OCI-LY3 (cell line): ENCODE results near the gene HTR2A.

Experiments used
- H2AFZ ChIP-seq: fragments of 200-600, 300-600 bp; shearing (Covaris generic); 2 replicates; pipeline ENCODE4 v1.6.0; 2014; ENCODE audit warnings: antibody characterized with exemption, low read depth, low read length
- H3K27ac ChIP-seq: fragments of 200-600, 300-600 bp; sonication (generic); 2 replicates; pipeline ENCODE4 v1.5.1; 2014; ENCODE audit warnings: mild to moderate bottlenecking, low read length, moderate library complexity, mixed read lengths
- H3K27me3 ChIP-seq: fragments of 200-600, 300-600 bp; sonication (generic); 2 replicates; pipeline ENCODE4 v1.6.1; 2014; ENCODE audit warnings: low read depth, low read length, mixed read lengths
- H3K36me3 ChIP-seq: fragments of 200-600, 300-600 bp; sonication (generic); replicated peaks from 2 replicates; pipeline ENCODE3; 2014; ENCODE audit warnings: low read depth, low read length, mixed read lengths
- H3K4me1 ChIP-seq: fragments of 300-600, 200-600 bp; sonication (generic); 2 replicates; pipeline ENCODE4 v1.6.1; 2014; ENCODE audit warnings: low read length, mixed read lengths
- H3K4me2 ChIP-seq: fragments of 200-600, 300-600 bp; sonication (generic); 2 replicates; pipeline ENCODE4 v1.6.1; 2014; ENCODE audit warnings: low read length, mixed read lengths
- H3K4me3 ChIP-seq: fragments of 300-600, 200-600 bp; sonication (generic); 2 replicates; pipeline ENCODE4 v1.5.1; 2014; ENCODE audit warnings: antibody characterized with exemption, mild to moderate bottlenecking, low read length, moderate library complexity
- H3K79me2 ChIP-seq: fragments of 300-600, 200-600 bp; shearing (Covaris generic); 2 replicates; pipeline ENCODE4 v1.6.1; 2014; ENCODE audit warnings: mild to moderate bottlenecking, low read length, mixed read lengths
- H3K9ac ChIP-seq: fragments of 300-600, 200-600 bp; shearing (Covaris generic); 2 replicates; pipeline ENCODE4 v1.6.0; 2014; ENCODE audit warnings: mild to moderate bottlenecking, low read length, moderate library complexity
- H3K9me3 ChIP-seq: fragments of 200-600, 300-600 bp; shearing (Covaris generic); 2 replicates; pipeline ENCODE4 v1.6.1; 2014; ENCODE audit warnings: low read length, mixed read lengths; ENCODE audit not compliant: insufficient read depth
- H4K20me1 ChIP-seq: fragments of 200-600, 300-600 bp; sonication (generic); 2 replicates; pipeline ENCODE4 v1.6.1; 2016; ENCODE audit warnings: low read length, mixed read lengths; ENCODE audit not compliant: insufficient read depth
- CTCF ChIP-seq: fragments of 200-600, 300-600 bp; sonication (generic); IDR thresholded peaks from 2 replicates; pipeline ENCODE4 v1.5.1; 2014; ENCODE audit warnings: antibody characterized with exemption, low read length, low read depth
- EZH2phosphoT487 ChIP-seq: fragments of 200-600 bp; shearing (Covaris generic); IDR thresholded peaks from 2 replicates; pipeline ENCODE4 v1.6.1; 2018; ENCODE audit warnings: antibody characterized with exemption, mixed run types, low read depth

Gene HTR2A

GRCh38 chr13:46874006-46874405 lies 22.8 kb downstream of the HTR2A start:
- Histone ChIP-seq H2AFZ (no peak overlapping the region), H3K4me3 (no peak overlapping the region), H3K4me1 (no peaks in the 10 kb centered on the region), H3K27me3 (peaks cover 32% of the 10 kb centered on the region), H3K9me3 (no peaks in the 10 kb centered on the region), H3K79me2 (no peaks in the 10 kb centered on the region), H3K9ac (no peak overlapping the region), H3K27ac (no peak overlapping the region), H4K20me1 (no peaks in the 10 kb centered on the region), H3K36me3 (no peaks in the 10 kb centered on the region), H3K4me2 (no peak overlapping the region)
- no peak for TF ChIP-seq CTCF
- TF ChIP-seq EZH2phosphoT487 = no peak

- Histone ChIP-seq H3K4me1 (peaks cover 3% of the 10 kb centered on the region), H3K79me2 (no peaks in the 10 kb centered on the region), H3K9me3 (no peaks in the 10 kb centered on the region), H3K4me3 (no peak overlapping the region), H4K20me1 (no peaks in the 10 kb centered on the region), H3K36me3 (no peaks in the 10 kb centered on the region), H3K9ac (no peak overlapping the region), H2AFZ (no peak overlapping the region), H3K27me3 (peaks cover 30% of the 10 kb centered on the region), H3K4me2 (no peak overlapping the region), H3K27ac (no peak overlapping the region)
- TF ChIP-seq CTCF (no peak), EZH2phosphoT487 (no peak)
Observed at GRCh38 chr13:46871557-46871956, 25.3 kb downstream of the HTR2A start.

- TF ChIP-seq EZH2phosphoT487 (no peak), CTCF (no peak)
- no peaks in the 10 kb centered on the region for H4K20me1 ChIP-seq
- H2AFZ ChIP-seq = no peak overlapping the region
- H3K36me3 ChIP-seq = no peaks in the 10 kb centered on the region
- H3K27ac ChIP-seq = no peak overlapping the region
- H3K9me3 ChIP-seq = no peaks in the 10 kb centered on the region
- H3K9ac ChIP-seq = no peak overlapping the region
- H3K4me3 ChIP-seq = no peak overlapping the region
- H3K79me2 ChIP-seq = no peaks in the 10 kb centered on the region
- no peak overlapping the region for H3K4me2 ChIP-seq
- H3K4me1 ChIP-seq = peaks cover 15% of the 10 kb centered on the region
- peaks cover 30% of the 10 kb centered on the region for H3K27me3 ChIP-seq
Observed at GRCh38 chr13:46868091-46868490, 28.8 kb downstream of the HTR2A start.

- Histone ChIP-seq H3K4me2 (peak overlapping the region; percentile 33), H3K4me3 (no peak overlapping the region), H3K79me2 (no peaks in the 10 kb centered on the region), H3K27ac (peak overlapping the region; percentile 64), H3K4me1 (peaks cover 30% of the 10 kb centered on the region), H3K9ac (no peak overlapping the region), H2AFZ (peak overlapping the region; percentile 79), H3K9me3 (no peaks in the 10 kb centered on the region), H3K27me3 (peaks cover 27% of the 10 kb centered on the region), H3K36me3 (no peaks in the 10 kb centered on the region), H4K20me1 (no peaks in the 10 kb centered on the region)
- no peak for TF ChIP-seq EZH2phosphoT487
- no peak for TF ChIP-seq CTCF
Observed at GRCh38 chr13:46866150-46866549, 30.7 kb downstream of the HTR2A start.
